K562 (cell line): ENCODE data around the gene SMIM13. TPM values are rescaled to one million over a fixed set of nuclear protein-coding genes. Genes with fewer than 3 reads are reported as not detected.

Experiments
- ELF1 ChIP-seq: fragments of 200-800 bp; sonication (Bioruptor generic); IDR thresholded peaks from 2 replicates; pipeline ENCODE4 v1.6.1; 2016; ENCODE audit warnings: missing genetic modification characterization, missing compliant biosample characterization
- ELF2 ChIP-seq: fragments of 250-450 bp; sonication (Bioruptor Pico); IDR thresholded peaks from 2 replicates; pipeline ENCODE4 v1.5.0; 2021; ENCODE audit warnings: mild to moderate bottlenecking
- PHB ChIP-seq: fragments of 250-450 bp; sonication (Bioruptor Pico); IDR thresholded peaks from 2 replicates; pipeline ENCODE4 v1.5.0; 2021
- RBM17 ChIP-seq: fragments of 200-400 bp; formaldehyde crosslinking; IDR thresholded peaks from 2 replicates; pipeline ENCODE4 v1.6.1; 2017; ENCODE audit warnings: low read depth, mild to moderate bottlenecking, low read length, borderline replicate concordance
- SMAD1 ChIP-seq: fragments of 150-350 bp; IDR thresholded peaks from 2 replicates; pipeline ENCODE4 v1.6.1; 2014; ENCODE audit warnings: low read length, low read depth; ENCODE audit not compliant: partially characterized antibody
- ZNF121 ChIP-seq: sonication (generic); formaldehyde crosslinking; conservative IDR thresholded peaks from 2 replicates; pipeline ENCODE4 v1.8.0; 2022; ENCODE audit warnings: missing genetic modification reagents
- ZNF140 ChIP-seq: fragments of 250-450 bp; sonication (Bioruptor Pico); IDR thresholded peaks from 2 replicates; pipeline ENCODE4 v1.8.0; 2021; ENCODE audit warnings: moderate library complexity, mild to moderate bottlenecking, inconsistent platforms
- ZNF24 ChIP-seq: fragments of 450-650 bp; IDR thresholded peaks from 2 replicates; pipeline ENCODE4 v1.6.1; 2016
- ZNF57 ChIP-seq: fragments of 450-650 bp; formaldehyde crosslinking; IDR thresholded peaks from 2 replicates; pipeline ENCODE4 v1.4.0; 2020; ENCODE audit warnings: mild to moderate bottlenecking, moderate library complexity
- ZNF668 ChIP-seq: fragments of 250-450 bp; sonication (Bioruptor Pico); IDR thresholded peaks from 2 replicates; pipeline ENCODE4 v1.8.0; 2022; ENCODE audit warnings: mild to moderate bottlenecking, inconsistent platforms
- polyA plus RNA-seq, 8 experiments: library from polyadenylated mRNA; depleted of rRNA in 4 of 8; stranded (reverse) in 5 of 8; unstranded in 3 of 8; fragments of >200 nt; fragmentation: Nextera tagmentation in 2 of 8; fragmentation: Illumina TruSeq in 1 of 8; extraction: Ambion mirVana in 2 of 8; extraction: Trizol in 1 of 8; gene quantifications; 2 replicates each; pipeline versions ENCODE4 v1.2.1 to v1.2.3, GENCODE V29; 2011 to 2014; ENCODE audit warnings: inconsistent platforms in 1 of 8, missing spikeins in 1 of 8
- total RNA-seq, 7 experiments: library from RNA; depleted of rRNA in 6 of 7; stranded (reverse); fragments of >200 nt in 6 of 7; fragmentation: Illumina TruSeq in 2 of 7; extraction: Trizol in 2 of 7; gene quantifications; 2 replicates each; pipeline versions ENCODE4 v1.2.1 to v1.2.3, GENCODE V29; 2011 to 2021; ENCODE audit warnings: low replicate concordance in 1 of 7
- TF ChIP-seq, protein P1 (sequence below): fragments of 450-650 bp; IDR thresholded peaks from 2 replicates; pipeline ENCODE4 v1.6.1; 2016; ENCODE audit warnings: mild to moderate bottlenecking
- TF ChIP-seq, protein P2 (sequence below): fragments of 450-650 bp; IDR thresholded peaks from 2 replicates; pipeline ENCODE4 v1.6.1; 2016
- TF ChIP-seq, protein P3 (sequence below): fragments of 150-350 bp; conservative IDR thresholded peaks from 2 replicates; pipeline ENCODE4 v1.6.1; 2014; ENCODE audit warnings: low read length
- TF ChIP-seq, protein P4 (sequence below): IDR thresholded peaks from 2 replicates; pipeline ENCODE4 v1.6.1; 2012; ENCODE audit warnings: low read depth, low read length, improper control_type of control experiment, borderline replicate concordance
- TF ChIP-seq, protein P5 (sequence below): fragments of 450-650 bp; formaldehyde crosslinking; IDR thresholded peaks from 2 replicates; pipeline ENCODE4 v1.4.0; 2020; ENCODE audit warnings: mild to moderate bottlenecking, moderate library complexity
- TF ChIP-seq, protein P6 (sequence below), 2 experiments: fragments of 450-650 bp; conservative IDR thresholded peaks; 2 replicates each; pipeline ENCODE4 v1.6.1; 2017; ENCODE audit warnings: mild to moderate bottlenecking in 2 of 2, moderate library complexity in 2 of 2

SMIM13 gene
- total and polyA plus RNA-seq, 9 of the 15 experiments (the other 6 are each of a cell fraction or from before 2014, with no cell fraction given) = 5.5 to 24.8 (median 11.7) TPM

DNA sequence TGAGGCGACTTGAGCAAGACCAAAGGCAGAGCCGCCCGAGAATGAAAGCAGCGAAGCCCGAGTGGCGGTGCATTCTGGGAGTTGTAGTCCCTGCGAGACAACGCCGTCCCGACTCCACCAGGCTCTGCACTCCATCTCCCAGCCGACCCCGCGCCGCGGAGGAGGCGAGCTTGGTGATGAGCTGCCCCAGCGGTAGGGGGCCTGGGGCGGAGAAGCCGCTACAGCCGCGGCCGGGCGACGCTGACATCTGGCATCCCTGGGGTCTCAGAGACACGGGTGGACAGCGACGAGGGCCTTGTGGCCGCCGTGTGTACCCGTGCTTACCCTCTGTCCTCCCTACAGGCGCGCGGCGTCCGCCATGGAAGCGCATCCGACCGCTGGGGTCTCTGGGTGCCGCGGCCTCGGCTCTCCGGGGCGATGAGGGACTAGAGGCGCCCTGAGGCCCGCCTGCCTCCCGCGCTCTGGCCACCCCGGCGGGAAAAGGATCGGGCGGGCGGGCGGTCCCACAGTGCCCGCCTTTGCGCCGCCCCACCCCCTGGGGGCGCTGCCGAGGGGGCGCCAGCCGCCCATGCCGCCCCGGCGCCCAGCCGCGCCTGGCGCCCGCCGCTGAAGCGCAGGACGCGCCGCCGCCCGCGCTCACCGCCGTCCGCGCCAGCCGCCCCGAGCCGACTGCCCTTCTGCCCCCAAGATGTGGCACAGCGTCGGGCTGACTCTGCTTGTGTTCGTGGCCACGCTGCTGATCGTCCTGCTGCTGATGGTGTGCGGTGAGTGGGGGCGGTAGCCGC lies at the start of gene SMIM13 (continued):
- TF ChIP-seq SMAD1 = peak; percentile 25
- TF ChIP-seq, protein P1, sequence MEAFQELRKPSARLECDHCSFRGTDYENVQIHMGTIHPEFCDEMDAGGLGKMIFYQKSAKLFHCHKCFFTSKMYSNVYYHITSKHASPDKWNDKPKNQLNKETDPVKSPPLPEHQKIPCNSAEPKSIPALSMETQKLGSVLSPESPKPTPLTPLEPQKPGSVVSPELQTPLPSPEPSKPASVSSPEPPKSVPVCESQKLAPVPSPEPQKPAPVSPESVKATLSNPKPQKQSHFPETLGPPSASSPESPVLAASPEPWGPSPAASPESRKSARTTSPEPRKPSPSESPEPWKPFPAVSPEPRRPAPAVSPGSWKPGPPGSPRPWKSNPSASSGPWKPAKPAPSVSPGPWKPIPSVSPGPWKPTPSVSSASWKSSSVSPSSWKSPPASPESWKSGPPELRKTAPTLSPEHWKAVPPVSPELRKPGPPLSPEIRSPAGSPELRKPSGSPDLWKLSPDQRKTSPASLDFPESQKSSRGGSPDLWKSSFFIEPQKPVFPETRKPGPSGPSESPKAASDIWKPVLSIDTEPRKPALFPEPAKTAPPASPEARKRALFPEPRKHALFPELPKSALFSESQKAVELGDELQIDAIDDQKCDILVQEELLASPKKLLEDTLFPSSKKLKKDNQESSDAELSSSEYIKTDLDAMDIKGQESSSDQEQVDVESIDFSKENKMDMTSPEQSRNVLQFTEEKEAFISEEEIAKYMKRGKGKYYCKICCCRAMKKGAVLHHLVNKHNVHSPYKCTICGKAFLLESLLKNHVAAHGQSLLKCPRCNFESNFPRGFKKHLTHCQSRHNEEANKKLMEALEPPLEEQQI = no peak
- peak; percentile 39; the same call in 1 of the 2 replicates for TF ChIP-seq ELF2 (CRISPR knock-in tag)
- TF ChIP-seq ZNF121 = no peak
- TF ChIP-seq, protein P2, sequence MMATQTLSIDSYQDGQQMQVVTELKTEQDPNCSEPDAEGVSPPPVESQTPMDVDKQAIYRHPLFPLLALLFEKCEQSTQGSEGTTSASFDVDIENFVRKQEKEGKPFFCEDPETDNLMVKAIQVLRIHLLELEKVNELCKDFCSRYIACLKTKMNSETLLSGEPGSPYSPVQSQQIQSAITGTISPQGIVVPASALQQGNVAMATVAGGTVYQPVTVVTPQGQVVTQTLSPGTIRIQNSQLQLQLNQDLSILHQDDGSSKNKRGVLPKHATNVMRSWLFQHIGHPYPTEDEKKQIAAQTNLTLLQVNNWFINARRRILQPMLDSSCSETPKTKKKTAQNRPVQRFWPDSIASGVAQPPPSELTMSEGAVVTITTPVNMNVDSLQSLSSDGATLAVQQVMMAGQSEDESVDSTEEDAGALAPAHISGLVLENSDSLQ = peak; percentile 70
- TF ChIP-seq ELF1 = no peak
- TF ChIP-seq, protein P3, sequence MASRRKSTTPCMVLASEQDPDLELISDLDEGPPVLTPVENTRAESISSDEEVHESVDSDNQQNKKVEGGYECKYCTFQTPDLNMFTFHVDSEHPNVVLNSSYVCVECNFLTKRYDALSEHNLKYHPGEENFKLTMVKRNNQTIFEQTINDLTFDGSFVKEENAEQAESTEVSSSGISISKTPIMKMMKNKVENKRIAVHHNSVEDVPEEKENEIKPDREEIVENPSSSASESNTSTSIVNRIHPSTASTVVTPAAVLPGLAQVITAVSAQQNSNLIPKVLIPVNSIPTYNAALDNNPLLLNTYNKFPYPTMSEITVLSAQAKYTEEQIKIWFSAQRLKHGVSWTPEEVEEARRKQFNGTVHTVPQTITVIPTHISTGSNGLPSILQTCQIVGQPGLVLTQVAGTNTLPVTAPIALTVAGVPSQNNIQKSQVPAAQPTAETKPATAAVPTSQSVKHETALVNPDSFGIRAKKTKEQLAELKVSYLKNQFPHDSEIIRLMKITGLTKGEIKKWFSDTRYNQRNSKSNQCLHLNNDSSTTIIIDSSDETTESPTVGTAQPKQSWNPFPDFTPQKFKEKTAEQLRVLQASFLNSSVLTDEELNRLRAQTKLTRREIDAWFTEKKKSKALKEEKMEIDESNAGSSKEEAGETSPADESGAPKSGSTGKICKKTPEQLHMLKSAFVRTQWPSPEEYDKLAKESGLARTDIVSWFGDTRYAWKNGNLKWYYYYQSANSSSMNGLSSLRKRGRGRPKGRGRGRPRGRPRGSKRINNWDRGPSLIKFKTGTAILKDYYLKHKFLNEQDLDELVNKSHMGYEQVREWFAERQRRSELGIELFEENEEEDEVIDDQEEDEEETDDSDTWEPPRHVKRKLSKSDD = no peak; the same call in 1 of the 2 replicates
- TF ChIP-seq ZNF668 = no peak
- TF ChIP-seq, protein P4, sequence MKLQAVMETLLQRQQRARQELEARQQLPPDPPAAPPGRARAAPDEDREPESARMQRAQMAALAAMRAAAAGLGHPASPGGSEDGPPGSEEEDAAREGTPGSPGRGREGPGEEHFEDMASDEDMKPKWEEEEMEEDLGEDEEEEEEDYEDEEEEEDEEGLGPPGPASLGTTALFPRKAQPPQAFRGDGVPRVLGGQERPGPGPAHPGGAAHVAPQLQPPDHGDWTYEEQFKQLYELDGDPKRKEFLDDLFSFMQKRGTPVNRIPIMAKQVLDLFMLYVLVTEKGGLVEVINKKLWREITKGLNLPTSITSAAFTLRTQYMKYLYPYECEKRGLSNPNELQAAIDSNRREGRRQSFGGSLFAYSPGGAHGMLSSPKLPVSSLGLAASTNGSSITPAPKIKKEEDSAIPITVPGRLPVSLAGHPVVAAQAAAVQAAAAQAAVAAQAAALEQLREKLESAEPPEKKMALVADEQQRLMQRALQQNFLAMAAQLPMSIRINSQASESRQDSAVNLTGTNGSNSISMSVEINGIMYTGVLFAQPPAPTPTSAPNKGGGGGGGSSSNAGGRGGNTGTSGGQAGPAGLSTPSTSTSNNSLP = no peak
- TF ChIP-seq ZNF140 (CRISPR knock-in tag) = no peak
- TF ChIP-seq ZNF57 (CRISPR knock-in tag) = 0 out of 2 replicates have a peak, but pooled peaks have one; percentile 25
- no peak for TF ChIP-seq PHB (CRISPR knock-in tag)
- no peak for TF ChIP-seq RBM17
- TF ChIP-seq, protein P5, sequence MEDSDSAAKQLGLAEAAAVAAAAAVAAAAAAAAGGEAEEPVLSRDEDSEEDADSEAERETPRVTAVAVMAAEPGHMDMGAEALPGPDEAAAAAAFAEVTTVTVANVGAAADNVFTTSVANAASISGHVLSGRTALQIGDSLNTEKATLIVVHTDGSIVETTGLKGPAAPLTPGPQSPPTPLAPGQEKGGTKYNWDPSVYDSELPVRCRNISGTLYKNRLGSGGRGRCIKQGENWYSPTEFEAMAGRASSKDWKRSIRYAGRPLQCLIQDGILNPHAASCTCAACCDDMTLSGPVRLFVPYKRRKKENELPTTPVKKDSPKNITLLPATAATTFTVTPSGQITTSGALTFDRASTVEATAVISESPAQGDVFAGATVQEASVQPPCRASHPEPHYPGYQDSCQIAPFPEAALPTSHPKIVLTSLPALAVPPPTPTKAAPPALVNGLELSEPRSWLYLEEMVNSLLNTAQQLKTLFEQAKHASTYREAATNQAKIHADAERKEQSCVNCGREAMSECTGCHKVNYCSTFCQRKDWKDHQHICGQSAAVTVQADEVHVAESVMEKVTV (CRISPR knock-in tag) = peak; percentile 27; the same call in 1 of the 2 replicates
- TF ChIP-seq ZNF24 = 0 out of 2 replicates have a peak, but pooled peaks have one; percentile 16
- TF ChIP-seq, protein P6, sequence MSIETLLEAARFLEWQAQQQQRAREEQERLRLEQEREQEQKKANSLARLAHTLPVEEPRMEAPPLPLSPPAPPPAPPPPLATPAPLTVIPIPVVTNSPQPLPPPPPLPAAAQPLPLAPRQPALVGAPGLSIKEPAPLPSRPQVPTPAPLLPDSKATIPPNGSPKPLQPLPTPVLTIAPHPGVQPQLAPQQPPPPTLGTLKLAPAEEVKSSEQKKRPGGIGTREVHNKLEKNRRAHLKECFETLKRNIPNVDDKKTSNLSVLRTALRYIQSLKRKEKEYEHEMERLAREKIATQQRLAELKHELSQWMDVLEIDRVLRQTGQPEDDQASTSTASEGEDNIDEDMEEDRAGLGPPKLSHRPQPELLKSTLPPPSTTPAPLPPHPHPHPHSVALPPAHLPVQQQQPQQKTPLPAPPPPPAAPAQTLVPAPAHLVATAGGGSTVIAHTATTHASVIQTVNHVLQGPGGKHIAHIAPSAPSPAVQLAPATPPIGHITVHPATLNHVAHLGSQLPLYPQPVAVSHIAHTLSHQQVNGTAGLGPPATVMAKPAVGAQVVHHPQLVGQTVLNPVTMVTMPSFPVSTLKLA (conservative IDR thresholded peaks at IDR 0.05) = peak; percentile 44 to 63; a peak in 2 of 4 replicates
